WI38 (cell line): ENCODE results near the gene MED13L.
A peak's percentile ranks its signal among the peaks of the same experiment; 100 is the strongest.

Source experiments
- H3K4me3 ChIP-seq: 2 replicates; pipeline ENCODE4 v1.5.1; 2011; ENCODE audit warnings: low read depth, mild to moderate bottlenecking, control low read depth, low read length
- TF ChIP-seq, protein P1 (sequence below): IDR thresholded peaks from 2 replicates; pipeline ENCODE4 v1.5.1; 2012; ENCODE audit warnings: low read depth, mild to moderate bottlenecking, control low read depth, low read length

The MED13L gene

DNA sequence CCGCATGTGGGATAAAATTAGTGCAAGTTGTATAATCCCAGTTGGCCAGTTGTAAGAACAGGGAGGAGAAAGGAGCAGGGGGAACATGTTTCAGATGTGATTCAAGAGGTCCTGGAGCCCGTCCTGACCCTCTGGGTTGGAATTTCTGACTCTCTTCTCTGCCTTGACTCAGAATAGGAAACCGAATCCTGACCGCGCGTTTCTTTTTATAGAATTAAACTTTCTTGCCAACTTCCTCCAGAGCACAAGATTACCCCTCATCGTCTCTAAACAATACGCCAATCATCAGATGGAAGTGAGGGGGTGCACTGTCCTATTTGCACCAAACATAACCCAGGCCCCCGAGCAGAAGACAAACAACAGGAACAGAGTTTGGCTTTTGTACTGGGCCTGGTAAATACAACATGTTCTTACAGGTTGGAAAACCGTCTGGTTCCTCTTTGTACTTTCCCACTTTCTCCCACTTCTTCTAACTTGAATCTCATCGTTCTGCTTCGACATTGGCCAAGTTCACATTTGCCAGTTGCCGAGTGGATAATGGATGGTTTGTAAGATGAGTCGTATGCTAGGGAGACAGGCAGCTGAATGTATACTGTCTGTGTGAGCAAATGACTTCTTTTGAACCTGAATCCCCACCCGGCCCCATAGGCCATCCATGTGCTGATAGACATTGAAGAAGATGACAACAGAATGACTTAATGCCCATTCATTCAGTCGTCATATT lies 42.6 kb upstream of the MED13L start:
- TF ChIP-seq, protein P1, sequence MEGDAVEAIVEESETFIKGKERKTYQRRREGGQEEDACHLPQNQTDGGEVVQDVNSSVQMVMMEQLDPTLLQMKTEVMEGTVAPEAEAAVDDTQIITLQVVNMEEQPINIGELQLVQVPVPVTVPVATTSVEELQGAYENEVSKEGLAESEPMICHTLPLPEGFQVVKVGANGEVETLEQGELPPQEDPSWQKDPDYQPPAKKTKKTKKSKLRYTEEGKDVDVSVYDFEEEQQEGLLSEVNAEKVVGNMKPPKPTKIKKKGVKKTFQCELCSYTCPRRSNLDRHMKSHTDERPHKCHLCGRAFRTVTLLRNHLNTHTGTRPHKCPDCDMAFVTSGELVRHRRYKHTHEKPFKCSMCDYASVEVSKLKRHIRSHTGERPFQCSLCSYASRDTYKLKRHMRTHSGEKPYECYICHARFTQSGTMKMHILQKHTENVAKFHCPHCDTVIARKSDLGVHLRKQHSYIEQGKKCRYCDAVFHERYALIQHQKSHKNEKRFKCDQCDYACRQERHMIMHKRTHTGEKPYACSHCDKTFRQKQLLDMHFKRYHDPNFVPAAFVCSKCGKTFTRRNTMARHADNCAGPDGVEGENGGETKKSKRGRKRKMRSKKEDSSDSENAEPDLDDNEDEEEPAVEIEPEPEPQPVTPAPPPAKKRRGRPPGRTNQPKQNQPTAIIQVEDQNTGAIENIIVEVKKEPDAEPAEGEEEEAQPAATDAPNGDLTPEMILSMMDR = no peak
- H3K4me3 ChIP-seq = peak overlapping the region; percentile 22

DNA sequence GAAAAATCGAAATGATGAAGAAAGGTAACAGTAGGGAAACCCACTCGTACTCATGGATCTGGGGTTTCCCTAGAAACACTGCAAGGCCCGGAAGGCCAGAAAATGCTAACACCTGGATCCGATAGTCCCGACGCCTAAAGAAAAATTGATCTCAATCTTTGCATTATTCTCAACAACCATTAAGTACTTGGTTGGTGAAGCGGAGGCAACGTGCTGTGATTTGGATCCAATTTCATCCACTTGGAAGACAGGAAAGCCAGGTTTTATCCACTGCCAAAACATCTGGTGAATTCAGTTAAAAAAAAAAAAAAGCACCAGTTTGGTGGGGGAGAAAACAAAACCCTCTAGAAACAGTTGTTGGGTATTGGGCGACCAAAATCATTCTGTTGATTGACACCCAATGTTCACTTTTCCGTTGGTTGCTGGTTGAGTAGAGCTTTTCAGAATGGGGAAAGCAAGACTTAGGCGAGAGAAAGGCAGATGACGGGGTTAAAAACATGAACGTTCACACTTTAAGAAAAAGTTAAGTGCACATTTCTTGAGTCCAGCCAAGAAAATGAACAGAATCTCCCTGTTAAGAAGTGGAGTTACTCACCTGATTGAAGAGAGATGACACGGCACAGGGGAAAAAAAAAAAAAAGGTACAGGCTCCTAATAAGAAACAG lies 41.9 kb upstream of the MED13L start:
- H3K4me3 ChIP-seq = peak overlapping the region; percentile 22
- TF ChIP-seq, protein P1 = no peak

DNA sequence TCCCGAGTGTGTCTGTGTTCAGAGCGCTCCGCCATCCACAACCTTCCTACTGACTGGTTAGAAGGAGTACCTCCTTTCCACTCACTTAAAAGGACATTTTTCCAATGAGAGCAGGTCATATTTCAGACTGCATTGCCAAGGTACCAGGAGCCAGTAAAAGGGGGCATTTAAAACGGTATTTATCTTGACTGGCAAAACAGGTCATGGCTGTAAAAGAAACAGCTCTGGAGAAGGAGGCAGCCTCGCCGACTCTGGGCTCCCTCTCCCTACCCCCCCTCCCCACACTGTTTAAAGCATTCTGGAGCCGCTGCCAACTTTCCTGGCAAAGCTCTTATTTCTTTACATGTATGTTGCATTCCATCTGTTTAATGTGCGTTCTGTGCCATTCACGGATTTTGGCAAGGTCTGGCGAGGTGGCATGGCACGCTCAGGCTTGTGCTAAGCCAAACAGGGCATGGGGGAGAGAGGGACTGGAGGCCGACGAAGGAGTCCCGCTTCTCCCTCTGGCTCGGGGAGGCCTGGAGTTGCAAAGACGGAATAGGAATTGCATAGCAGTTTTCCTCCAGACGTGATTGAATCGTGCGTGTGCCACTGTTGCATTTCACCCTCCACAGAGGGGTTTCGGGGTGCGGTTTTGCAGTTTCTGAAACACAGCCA lies 41.2 kb upstream of the MED13L start:
- H3K4me3 ChIP-seq = no peak overlapping the region
- TF ChIP-seq, protein P1 = no peak

DNA sequence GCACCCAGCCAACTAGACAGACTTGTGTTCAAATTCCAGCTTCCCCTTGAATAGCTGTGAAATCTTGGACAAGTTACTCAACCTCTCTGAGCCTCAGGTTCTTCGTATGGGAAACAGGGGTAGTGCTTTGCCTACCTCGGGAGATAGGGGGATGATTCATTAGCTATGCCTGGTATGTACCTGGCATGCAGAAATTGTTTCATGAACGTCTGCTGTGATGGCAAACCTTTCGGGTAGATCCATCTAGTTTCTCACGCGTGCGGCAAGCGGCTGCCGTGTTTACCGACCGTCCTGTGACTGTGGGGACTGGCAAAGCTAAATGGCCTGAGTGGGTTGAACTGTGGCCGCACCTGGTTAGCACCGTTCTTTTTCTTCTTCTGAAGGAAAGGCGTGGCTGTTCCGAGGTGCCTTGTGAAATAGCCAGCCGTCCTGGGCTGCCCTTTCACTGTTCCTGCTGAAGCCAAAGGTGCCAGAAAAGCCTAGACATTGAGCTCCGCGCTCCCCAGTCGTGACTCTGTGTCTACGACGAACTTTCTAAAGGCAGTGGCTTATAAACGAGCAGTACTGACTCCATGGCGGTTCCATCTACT lies 40.6 kb upstream of the MED13L start:
- TF ChIP-seq, protein P1 = no peak
- no peak overlapping the region for H3K4me3 ChIP-seq

DNA sequence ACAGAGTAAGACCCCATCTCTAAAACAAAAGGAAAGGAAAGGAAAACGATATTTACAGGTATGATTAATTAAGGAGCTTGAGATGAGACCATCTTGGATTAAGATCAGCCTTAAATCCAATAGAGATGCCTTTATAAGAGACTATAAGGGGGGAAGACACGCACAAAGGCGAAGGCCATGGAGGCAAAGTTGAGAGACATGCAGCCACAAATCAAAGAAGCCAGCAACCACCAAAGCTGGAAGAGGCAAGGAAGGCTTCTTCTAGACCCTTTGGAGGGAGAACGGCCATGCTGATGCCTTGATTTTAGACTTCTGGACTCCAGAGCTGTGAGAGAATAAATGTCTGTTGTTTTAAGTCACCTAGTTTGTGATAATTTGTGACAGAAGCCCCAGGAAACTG lies 39.6 kb upstream of the MED13L start:
- H3K4me3 ChIP-seq = no peak overlapping the region
- TF ChIP-seq, protein P1 = no peak

DNA sequence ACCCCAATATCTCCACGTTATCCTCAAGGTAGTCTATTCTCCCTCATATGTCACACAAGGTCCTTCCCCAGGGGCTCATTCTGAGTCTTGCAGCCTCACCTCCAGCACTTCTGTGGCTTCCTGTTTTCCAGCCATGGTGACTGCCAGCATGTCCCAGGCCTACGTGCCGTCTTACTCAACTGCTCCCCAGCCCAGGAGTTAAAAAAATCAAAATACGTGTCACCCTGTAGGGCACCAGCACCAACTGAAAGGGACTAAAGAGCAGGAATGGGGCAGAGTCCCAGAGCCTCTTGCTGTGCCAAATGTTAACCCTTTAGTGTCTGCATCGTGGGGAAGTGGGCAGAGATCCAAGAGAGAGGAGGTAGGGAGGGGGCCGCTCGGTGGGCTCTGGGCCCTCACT lies 37.0 kb upstream of the MED13L start:
- no peak overlapping the region for H3K4me3 ChIP-seq
- TF ChIP-seq, protein P1 = no peak
